AG08396 (cell line): ENCODE measurements around the gene ITIH1.

ENCODE experiments used
- DNase-seq: peaks from one replicate; pipeline ENCODE4 v3.0.0; 2012; ENCODE audit warnings: low spot score, mixed read lengths

Gene ITIH1

GRCh38 chr3:52841211-52841980, 64.0 kb downstream of the ITIH1 start:
- DNase-seq = no peak
